Bronchial epithelial cell (primary cell): ENCODE data around the gene PWWP2B. TPM values are rescaled to one million over a fixed set of nuclear protein-coding genes. Genes with fewer than 3 reads are reported as not detected.
"Not testable (repeated sequence)": the region's sequence is repeated elsewhere in the genome, so short reads cannot be mapped to it uniquely, and the experiment has no call there.

Source experiments
- DNase-seq: peaks from one replicate; pipeline ENCODE4 v3.0.0-alpha.2; 2010; ENCODE audit warnings: low read depth
- FAIRE-seq: peaks from 2 replicates; lab custom pipeline; 2011; peaks lifted over from hg19 to GRCh38; lab: Jason Lieb, UNC
- H3K27me3 ChIP-seq: 2 replicates; pipeline ENCODE4 v1.5.1; 2011; ENCODE audit warnings: low read length; ENCODE audit not compliant: control insufficient read depth, insufficient read depth
- H3K36me3 ChIP-seq: 2 replicates; pipeline ENCODE4 v1.5.1; 2011; ENCODE audit warnings: low read length; ENCODE audit not compliant: control insufficient read depth, insufficient read depth
- H3K4me3 ChIP-seq: 2 replicates; pipeline ENCODE4 v1.5.1; 2011; ENCODE audit warnings: mild to moderate bottlenecking, low read depth, low read length, control low read depth
- CTCF ChIP-seq: IDR thresholded peaks from 2 replicates; pipeline ENCODE4 v1.5.1; 2011; ENCODE audit warnings: mild to moderate bottlenecking, moderate library complexity, low read length, control low read depth, inconsistent platforms; ENCODE audit not compliant: insufficient read depth, severe bottlenecking
- total RNA-seq: library from RNA; depleted of rRNA; stranded (reverse); fragments of >200 nt; gene quantifications from 2 replicates; pipeline ENCODE4 v1.2.1, GENCODE V29; 2014

PWWP2B gene
- total RNA-seq, 1 donor from 2014 or later, result 40.0 TPM

- FAIRE-seq, result no peak
- Histone ChIP-seq H3K36me3 (no peaks in the 10 kb centered on the region), H3K27me3 (no peaks in the 10 kb centered on the region), H3K4me3 (no peak overlapping the region)
- TF ChIP-seq CTCF, result no peak
- DNase-seq, result no peak
Measured at GRCh38 chr10:132377326-132377725, 19.7 kb upstream of the PWWP2B start.

GRCh38 chr10:132379026-132379425 is 18.0 kb upstream of the PWWP2B start:
- not testable (repeated sequence) for DNase-seq, H3K4me3 ChIP-seq, H3K36me3 ChIP-seq, FAIRE-seq, H3K27me3 ChIP-seq

GRCh38 chr10:132380986-132381385 is 16.0 kb upstream of the PWWP2B start:
- not testable (repeated sequence) for H3K4me3 ChIP-seq, DNase-seq, H3K27me3 ChIP-seq, FAIRE-seq, H3K36me3 ChIP-seq

DNA sequence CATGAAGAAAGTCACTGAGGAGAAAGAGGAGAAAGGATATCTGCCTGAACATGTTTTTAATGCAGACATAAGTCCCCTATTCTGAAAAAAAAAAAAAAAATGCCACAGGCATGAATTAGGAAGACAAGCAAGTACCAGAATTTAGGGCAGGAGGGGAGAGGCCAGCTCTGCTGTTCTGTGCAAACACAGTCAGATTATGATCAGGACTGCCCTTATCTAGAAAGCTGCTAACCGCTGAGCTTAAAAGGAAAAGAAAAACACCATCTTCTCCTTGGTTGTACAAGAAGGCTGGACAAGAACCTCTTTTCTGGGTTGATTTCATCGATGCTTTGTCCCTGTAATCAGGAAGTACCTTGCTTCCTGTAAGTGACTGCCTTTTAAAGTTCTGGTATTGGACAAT is 15.3 kb upstream of the PWWP2B start:
- Histone ChIP-seq H3K4me3 (no peak overlapping the region), H3K27me3 (no peaks in the 10 kb centered on the region), H3K36me3 (no peaks in the 10 kb centered on the region)
- TF ChIP-seq CTCF, result no peak
- DNase-seq, result peak; percentile 46
- no peak for FAIRE-seq

DNA sequence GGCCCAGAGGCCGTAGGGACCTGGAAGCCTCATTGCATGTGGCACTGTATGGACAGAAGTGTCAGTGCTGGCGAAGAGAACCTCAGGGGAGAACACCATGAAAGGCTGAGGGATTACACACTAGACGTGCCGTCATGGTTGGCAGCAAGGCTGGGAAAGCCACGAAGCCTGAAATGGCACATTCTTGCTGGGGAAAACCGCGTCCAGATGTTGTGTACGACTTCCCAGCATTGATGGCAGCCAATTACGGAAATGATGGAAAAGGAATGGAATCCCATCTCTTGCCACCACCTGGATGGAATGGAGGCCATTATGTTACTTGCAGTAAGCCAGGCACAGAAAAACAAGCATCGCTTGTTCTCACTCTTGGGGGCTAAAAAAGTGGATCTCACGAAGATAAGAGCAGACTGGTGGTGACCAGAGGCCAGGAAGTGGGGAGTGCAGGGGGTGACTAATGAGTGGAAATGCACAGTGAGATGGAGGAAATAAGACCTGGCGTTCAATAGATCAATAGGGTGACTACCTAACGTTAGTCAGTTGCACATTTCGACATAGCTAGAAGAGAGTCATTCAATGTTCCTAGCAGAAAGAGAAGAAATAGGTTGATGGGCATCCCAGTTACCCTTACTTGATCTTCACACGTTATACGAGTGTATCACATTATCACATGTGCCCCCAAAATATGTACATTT is 14.6 kb upstream of the PWWP2B start:
- DNase-seq (peak; percentile 50), FAIRE-seq (no peak)
- TF ChIP-seq CTCF, result no peak
- no peak overlapping the region for H3K4me3 ChIP-seq
- H3K36me3 ChIP-seq, result no peaks in the 10 kb centered on the region
- no peaks in the 10 kb centered on the region for H3K27me3 ChIP-seq

GRCh38 chr10:132383101-132383500 is 13.9 kb upstream of the PWWP2B start:
- FAIRE-seq (no peak), DNase-seq (no peak)
- H3K27me3 ChIP-seq, result no peaks in the 10 kb centered on the region
- no peak overlapping the region for H3K4me3 ChIP-seq
- no peaks in the 10 kb centered on the region for H3K36me3 ChIP-seq
- no peak for TF ChIP-seq CTCF

DNA sequence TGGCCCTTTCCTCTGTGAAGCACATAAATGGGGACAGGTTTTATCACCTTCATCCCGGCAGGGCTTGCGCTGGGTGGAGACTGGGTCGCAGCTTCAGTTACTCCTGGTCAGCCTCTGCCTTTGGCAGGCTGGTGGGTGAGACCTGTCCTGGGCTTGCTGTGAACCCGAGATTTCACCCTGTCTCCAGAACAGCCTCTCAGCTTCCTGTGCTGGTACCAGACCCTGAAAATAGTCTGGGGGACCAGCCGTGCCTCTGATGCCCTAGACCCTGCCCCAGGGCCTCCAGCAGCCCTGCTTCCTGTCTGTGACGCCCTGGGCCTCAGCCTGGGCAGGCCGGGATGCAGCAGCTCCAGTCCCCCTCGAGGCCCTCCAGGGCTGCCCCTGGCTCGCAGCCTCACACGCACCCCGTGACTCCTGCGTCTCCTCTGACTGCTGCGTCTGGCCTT is 13.2 kb upstream of the PWWP2B start:
- peak; percentile 58 for FAIRE-seq
- TF ChIP-seq CTCF, result no peak
- no peaks in the 10 kb centered on the region for H3K36me3 ChIP-seq

More for the DNA sequence above, 13.2 kb upstream of the PWWP2B start:
- no peak for DNase-seq
- Histone ChIP-seq H3K27me3 (no peaks in the 10 kb centered on the region), H3K4me3 (no peak overlapping the region)
